OCI-LY1 (cell line): ENCODE measurements around the gene ACAA1.

Experiments
- CTCF ChIP-seq: fragments of 200-600 bp; sonication (generic), shearing (Covaris generic); IDR thresholded peaks from 2 replicates; pipeline ENCODE4 v1.5.1; 2017; ENCODE audit warnings: mild to moderate bottlenecking, antibody characterized with exemption, low read length, moderate library complexity, mixed read lengths
- EZH2 ChIP-seq: fragments of 200-600 bp; sonication (generic), shearing (Covaris generic); IDR thresholded peaks from 2 replicates; pipeline ENCODE4 v1.8.0; 2017; ENCODE audit warnings: borderline replicate concordance, mixed run types, mild to moderate bottlenecking, antibody characterized with exemption, low read length, moderate library complexity, mixed read lengths

- no peak for TF ChIP-seq CTCF
- no peak for TF ChIP-seq EZH2
Observed at GRCh38 chr3:38111201-38111600, 25.7 kb downstream of the ACAA1 start.
